NCI-H510A treated with DMSO at 0.1 percent for 48 hours (cell line): ENCODE results near the gene KRTAP12-4.
"Not testable (repeated sequence)": the region's sequence is repeated elsewhere in the genome, so short reads cannot be mapped to it uniquely, and the experiment has no call there.

ENCODE experiments used
- DNase-seq: peaks from one replicate; lab custom pipeline; 2025; lab: John Stamatoyannopoulos, UW

The KRTAP12-4 gene

DNA sequence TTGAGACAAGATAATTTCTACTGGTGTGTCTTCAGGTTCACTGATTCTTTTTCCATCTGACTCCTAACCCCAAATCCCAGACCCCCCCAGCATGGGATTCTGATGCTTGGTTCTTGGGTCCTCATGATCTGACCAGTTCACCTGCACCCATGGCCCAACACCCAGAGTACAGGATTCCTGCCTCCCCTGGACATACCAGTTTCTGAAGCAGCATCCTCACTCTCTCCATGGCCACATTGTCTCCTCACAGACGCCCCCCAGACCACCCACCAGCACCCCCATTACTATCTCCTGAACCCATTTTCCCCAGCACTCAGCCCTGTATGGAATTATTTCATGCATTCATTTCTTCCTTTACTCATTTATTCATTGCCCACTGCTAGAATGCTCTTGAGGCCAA lies 2.4 kb upstream of the KRTAP12-4 start:
- DNase-seq: no peak

DNA sequence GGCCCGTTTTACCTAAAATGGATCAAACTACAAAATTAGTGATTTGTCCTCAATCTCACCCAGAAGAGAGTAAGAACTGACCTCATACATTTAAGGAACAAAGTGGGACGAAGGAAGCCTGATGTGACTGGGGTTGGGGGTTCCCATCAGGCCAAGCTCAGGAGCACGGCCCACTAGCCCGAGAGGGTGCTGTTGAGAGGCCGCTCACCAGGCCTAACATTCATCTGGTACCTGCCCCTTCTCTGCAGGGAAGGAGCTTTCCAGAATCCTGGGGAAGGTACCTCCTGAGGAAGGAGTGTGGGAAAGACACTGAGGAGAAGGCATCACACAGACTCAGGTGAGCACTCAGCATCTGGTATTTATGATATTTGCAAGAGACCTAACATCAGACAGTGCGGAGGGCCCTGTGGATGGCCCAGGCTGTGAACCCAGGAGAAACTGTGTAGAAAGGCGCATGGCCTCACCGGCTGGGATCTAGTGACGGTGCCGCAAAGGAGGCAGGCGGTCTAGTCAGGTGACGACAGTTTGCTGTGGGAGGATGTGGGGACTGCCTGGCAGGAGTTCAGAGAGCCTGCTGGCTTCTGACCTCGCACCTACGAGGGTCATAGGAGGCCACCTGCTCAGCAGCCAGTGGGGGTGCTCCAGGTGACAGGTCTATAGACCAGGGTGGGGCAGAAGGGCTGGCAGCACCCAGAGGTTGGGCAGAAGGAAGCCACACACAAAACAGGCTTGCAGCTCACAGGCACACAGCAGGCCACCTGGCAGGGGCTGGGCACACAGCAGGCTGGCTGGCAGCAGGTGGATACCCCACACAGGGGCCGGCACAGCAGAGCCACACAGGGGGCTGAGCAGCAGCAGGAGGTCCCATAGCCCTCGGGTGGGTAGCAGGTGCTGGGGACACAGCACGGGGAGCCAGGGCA lies 543 bp downstream of the KRTAP12-4 start:
- no peak for DNase-seq

DNA sequence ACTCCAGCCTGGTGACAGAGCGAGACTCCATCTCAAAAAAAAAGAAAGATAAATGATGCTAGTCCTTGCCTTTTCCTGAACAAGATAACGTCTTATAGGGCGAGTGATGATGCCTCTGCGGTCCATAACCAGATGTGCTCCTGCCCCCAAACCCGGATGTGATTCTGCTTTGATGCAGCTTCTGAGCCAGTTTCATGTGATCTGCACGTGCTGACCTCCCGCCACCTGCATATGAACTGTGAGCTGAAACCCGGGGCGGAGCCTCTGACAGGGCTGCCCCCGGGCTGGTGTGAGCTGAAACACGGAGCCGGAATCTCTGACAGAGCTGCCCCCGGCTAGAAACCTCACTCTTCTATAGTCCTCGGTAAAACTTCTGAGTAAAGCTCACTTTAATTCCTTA lies 1.3 kb downstream of the KRTAP12-4 start:
- no peak for DNase-seq

DNA sequence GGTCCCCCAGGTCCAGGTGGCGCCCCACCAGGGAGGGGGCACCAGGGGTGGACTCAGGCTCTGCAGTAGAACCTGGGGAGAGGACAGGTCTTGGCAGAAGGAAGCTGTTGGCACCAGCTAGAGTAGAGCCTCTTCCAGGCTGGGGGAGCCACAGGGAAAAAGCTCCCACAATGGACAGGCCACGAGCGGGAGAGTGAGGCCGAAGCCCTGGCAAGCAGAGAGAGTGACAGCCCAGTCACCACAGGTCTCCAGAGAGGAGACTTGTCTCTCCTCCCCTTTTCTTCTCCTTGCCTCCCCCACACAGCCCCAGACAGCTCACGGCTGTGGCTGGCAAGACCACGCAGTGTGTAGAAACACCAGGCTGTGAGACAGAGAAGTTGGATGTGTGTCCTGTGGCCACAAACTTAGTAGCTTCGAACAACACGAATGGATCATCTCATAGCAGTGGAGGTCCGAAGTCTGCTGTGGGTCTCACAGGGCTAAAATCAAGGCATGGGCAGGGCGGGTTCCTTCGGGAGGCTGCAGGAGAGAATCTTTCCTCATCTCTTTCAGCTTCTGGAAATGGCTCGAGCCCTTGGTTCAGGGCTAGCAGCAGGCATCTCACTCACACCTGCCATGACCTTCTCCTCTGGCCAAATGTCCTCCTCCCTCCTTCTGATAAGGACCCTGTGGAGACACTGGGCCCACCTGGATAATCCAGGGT lies 3.3 kb downstream of the KRTAP12-4 start:
- DNase-seq: no peak

DNA sequence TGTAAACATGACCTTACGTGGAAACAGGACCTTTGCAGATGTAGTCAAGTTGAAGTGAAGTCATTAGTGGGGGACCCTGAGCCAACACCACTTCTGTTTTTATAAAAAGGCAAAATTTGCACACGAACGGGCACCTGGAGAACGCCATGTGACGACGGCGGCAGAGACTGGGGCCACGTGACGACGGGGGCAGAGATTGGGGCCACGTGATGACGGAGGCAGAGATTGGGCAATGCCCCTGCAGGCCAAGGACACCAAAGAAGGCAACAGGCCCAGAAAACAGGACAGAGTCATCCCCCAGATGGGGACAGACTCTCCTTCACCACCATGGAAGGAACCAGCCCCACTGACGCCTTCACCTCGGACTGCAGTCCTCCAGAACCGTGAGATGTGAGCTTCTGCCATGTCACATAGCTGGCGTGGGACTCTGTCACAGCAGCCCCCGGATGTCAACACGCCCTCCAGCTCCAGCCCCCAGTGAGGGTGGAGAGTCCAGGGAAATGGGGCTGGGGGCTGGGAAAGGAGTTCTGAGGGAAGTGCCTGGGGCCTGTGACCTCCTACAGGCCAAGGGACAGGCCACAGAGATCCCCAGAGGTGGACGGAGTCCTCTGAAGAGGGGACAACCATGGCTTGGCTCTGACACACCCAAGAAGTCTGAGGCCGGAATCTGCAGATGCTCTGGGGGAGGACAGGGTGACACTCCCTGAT lies 4.0 kb downstream of the KRTAP12-4 start:
- no peak for DNase-seq

GRCh38 chr21:44649521-44650100 lies 4.8 kb downstream of the KRTAP12-4 start:
- no peak for DNase-seq

- no peak for DNase-seq
Observed at GRCh38 chr21:44648557-44649311, 5.7 kb downstream of the KRTAP12-4 start.

DNA sequence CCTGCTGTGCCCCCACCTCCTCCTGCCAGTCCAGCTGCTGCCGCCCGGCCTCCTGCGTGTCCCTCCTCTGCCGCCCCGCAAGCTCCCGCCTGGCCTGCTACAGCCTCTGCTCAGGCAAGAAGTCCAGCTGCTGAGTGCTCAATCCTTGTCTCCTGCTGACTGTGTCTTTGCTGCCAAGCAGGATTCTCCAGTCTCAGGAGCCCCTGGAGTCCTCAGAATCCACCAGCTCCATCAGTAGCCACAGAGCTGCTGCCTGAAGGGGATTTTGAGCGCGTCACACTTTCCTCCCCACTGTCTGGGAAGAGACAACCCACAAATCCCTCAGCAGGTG lies 7.3 kb downstream of the KRTAP12-4 start:
- no peak for DNase-seq

- not testable (repeated sequence) for DNase-seq
Observed at GRCh38 chr21:44646366-44647221, 7.9 kb downstream of the KRTAP12-4 start, which contains the start of gene KRTAP10-11. TSS of gene KRTAP10-11 (plus strand) at chr21:44646414. CDS start at chr21:44646459, 45 bp downstream.

DNA sequence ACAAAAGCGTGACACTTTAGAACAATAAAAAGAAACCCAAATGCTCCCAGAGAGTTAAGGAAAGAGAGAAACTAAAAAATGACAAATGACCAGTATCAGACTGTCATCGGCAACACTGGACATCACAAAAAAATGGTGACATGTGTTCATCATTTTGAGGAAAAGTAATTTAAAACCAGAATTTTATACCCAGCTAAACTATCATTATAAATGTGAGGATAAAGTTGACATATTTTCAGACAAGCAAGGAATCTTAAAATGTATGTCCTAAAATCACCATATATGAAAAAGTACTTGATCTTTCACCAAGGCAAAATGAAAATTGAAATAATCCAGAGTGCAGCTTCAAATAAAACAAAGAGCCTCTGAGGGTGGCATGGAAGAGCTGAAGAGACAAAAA lies 9.6 kb downstream of the KRTAP12-4 start:
- no peak for DNase-seq

DNA sequence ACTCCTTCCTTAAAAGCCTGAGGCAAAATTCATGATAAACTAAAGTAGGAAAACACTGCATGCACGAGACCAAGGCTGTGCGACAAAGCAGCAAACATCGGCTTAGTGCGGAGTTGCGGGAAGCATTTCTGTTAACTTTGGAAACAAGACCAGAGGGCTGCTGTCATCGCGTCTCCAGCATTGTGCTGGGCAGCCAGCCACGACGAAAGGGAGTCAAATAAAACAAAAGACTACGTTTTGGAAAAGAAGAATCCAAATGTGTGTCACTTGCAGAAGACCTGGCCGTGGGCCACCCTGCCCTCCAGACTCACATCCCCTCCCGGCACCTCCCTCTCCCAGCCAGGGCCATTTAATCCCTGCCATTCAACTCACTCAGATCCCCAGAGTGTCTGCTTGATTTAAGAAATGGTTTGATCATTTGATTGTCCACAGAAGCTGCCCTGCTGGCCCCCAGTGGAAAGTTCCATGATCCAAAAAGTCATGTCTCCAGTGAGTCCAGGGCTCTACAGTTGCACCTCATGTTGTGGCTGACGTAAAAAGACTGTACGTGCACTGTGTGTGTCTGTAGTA lies 10.6 kb downstream of the KRTAP12-4 start:
- no peak for DNase-seq

DNA sequence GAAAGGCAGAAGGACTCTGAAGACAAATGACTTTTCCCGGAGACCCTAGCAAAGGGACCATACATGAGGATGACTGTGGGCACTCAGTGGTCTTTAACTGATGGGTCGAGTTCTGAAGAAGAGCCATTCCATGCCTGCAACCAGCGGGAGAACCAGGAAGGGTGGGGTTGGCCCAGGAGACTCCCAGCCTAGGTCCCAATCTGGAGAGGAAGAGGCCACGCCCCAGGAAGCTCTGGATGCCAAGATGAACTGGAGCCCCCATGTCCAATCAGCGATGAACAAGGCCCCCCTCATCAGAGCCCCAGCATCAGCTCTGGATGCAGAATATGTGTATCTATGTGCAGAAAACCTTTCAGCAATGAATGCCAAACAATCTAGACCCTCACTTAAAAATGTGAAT lies 13.7 kb downstream of the KRTAP12-4 start:
- no peak for DNase-seq

- DNase-seq: no peak
Observed at GRCh38 chr21:44639331-44639655, 15.2 kb downstream of the KRTAP12-4 start.

GRCh38 chr21:44638506-44639330 lies 15.7 kb downstream of the KRTAP12-4 start:
- DNase-seq: not testable (repeated sequence)

GRCh38 chr21:44637851-44638348 lies 16.6 kb downstream of the KRTAP12-4 start:
- DNase-seq: not testable (repeated sequence)

- DNase-seq: no peak
Observed at GRCh38 chr21:44637018-44637850, 17.2 kb downstream of the KRTAP12-4 start, which contains the start of gene KRTAP10-10. TSS of gene KRTAP10-10 (plus strand) at chr21:44637356. CDS start at chr21:44637418, 62 bp downstream.

- DNase-seq: no peak
Observed at GRCh38 chr21:44636209-44637017, 18.0 kb downstream of the KRTAP12-4 start.
